GM19324 (cell line): Measurements from ENCODE around the gene ZCCHC7.
"Not testable (repeated sequence)": the region's sequence is repeated elsewhere in the genome, so short reads cannot be mapped to it uniquely, and the experiment has no call there.

Experiments
- ATAC-seq: cut with Tn5 transposase; IDR thresholded peaks from one replicate; pipeline ENCODE4 v1.9.1; 2021; ENCODE audit warnings: mild to moderate bottlenecking, moderate library complexity; ENCODE audit not compliant: unreplicated experiment, low FRiP score

The ZCCHC7 gene

GRCh38 chr9:37119360-37119759 is 1.0 kb upstream of the ZCCHC7 start:
- no peak for ATAC-seq

- ATAC-seq, result peak; percentile 19
These were observed 515 bp downstream of the ZCCHC7 start for GRCh38 chr9:37120843-37121335.

- ATAC-seq, result no peak
These were observed 1.5 kb downstream of the ZCCHC7 start for GRCh38 chr9:37121881-37122280.

- ATAC-seq, result no peak
These were observed 5.9 kb downstream of the ZCCHC7 start for GRCh38 chr9:37126214-37126788.

GRCh38 chr9:37127018-37127417 is 6.6 kb downstream of the ZCCHC7 start:
- ATAC-seq, result no peak

- no peak for ATAC-seq
These were observed 7.7 kb downstream of the ZCCHC7 start for GRCh38 chr9:37128051-37128450.

- ATAC-seq, result no peak
These were observed 13.8 kb downstream of the ZCCHC7 start for GRCh38 chr9:37134166-37134565.

- ATAC-seq, result no peak
These were observed 20.6 kb downstream of the ZCCHC7 start for GRCh38 chr9:37141015-37141414.

- no peak for ATAC-seq
These were observed 24.4 kb downstream of the ZCCHC7 start for GRCh38 chr9:37144762-37145161.

- no peak for ATAC-seq
These were observed 26.0 kb downstream of the ZCCHC7 start for GRCh38 chr9:37146410-37146809.

- ATAC-seq, result no peak
These were observed 27.8 kb downstream of the ZCCHC7 start for GRCh38 chr9:37148181-37148580.

- no peak for ATAC-seq
These were observed 29.4 kb downstream of the ZCCHC7 start for GRCh38 chr9:37149666-37150308.

- ATAC-seq, result no peak
These were observed 30.0 kb downstream of the ZCCHC7 start for GRCh38 chr9:37150415-37150814.

GRCh38 chr9:37151812-37152211 is 31.4 kb downstream of the ZCCHC7 start:
- no peak for ATAC-seq

- no peak for ATAC-seq
These were observed 32.0 kb downstream of the ZCCHC7 start for GRCh38 chr9:37152365-37152764.

GRCh38 chr9:37155601-37156000 is 35.2 kb downstream of the ZCCHC7 start:
- ATAC-seq, result no peak

- ATAC-seq, result no peak
These were observed 35.8 kb downstream of the ZCCHC7 start for GRCh38 chr9:37156205-37156604.

- no peak for ATAC-seq
These were observed 36.5 kb downstream of the ZCCHC7 start for GRCh38 chr9:37156781-37157356.

- ATAC-seq, result no peak
These were observed 37.5 kb downstream of the ZCCHC7 start for GRCh38 chr9:37157726-37158377.

- ATAC-seq, result no peak
These were observed 42.9 kb downstream of the ZCCHC7 start for GRCh38 chr9:37163299-37163698.

- not testable (repeated sequence) for ATAC-seq
These were observed 44.0 kb downstream of the ZCCHC7 start for GRCh38 chr9:37164335-37164734.
